NCI-H510A treated with DMSO at 0.1 percent for 48 hours (cell line): Measurements from ENCODE around the gene PGAM5.
A peak's percentile ranks its signal among the peaks of the same experiment; 100 is the strongest.
"Not testable (repeated sequence)": the region's sequence is repeated elsewhere in the genome, so short reads cannot be mapped to it uniquely, and the experiment has no call there.

Experiments
- DNase-seq: peaks from one replicate; lab custom pipeline; 2025; lab: John Stamatoyannopoulos, UW

The PGAM5 gene

GRCh38 chr12:132747896-132748295 lies 37.3 kb downstream of the PGAM5 start:
- no peak for DNase-seq

- DNase-seq: no peak
These were observed 37.7 kb downstream of the PGAM5 start for GRCh38 chr12:132748319-132748718.

GRCh38 chr12:132753670-132754069 lies 43.0 kb downstream of the PGAM5 start:
- not testable (repeated sequence) for DNase-seq

- no peak for DNase-seq
These were observed 43.7 kb downstream of the PGAM5 start for GRCh38 chr12:132754160-132754932.

GRCh38 chr12:132758825-132759224 lies 48.2 kb downstream of the PGAM5 start:
- not testable (repeated sequence) for DNase-seq

- no peak for DNase-seq
These were observed 48.7 kb downstream of the PGAM5 start for GRCh38 chr12:132759359-132759758.

- peak; percentile 69 for DNase-seq
These were observed 50.6 kb downstream of the PGAM5 start, which contains the start of gene ANKLE2 for GRCh38 chr12:132761032-132761920. Gene ANKLE2, minus strand, starts transcription at chr12:132761832. Its CDS starts 34 bp downstream, at chr12:132761798.

- peak; percentile 84 for DNase-seq
These were observed 51.4 kb downstream of the PGAM5 start for GRCh38 chr12:132761921-132762583.

GRCh38 chr12:132764231-132764630 lies 53.6 kb downstream of the PGAM5 start:
- DNase-seq: no peak

- no peak for DNase-seq
These were observed 54.7 kb downstream of the PGAM5 start for GRCh38 chr12:132765361-132765760.

- DNase-seq: no peak
These were observed 55.9 kb downstream of the PGAM5 start for GRCh38 chr12:132766380-132767085.

- DNase-seq: no peak
These were observed 60.6 kb downstream of the PGAM5 start for GRCh38 chr12:132771126-132771838.
